Measurements from ENCODE around the gene C1QTNF5. TPM values are rescaled to one million over a fixed set of nuclear protein-coding genes. Genes with fewer than 3 reads are reported as not detected.

The C1QTNF5 gene, protein sequence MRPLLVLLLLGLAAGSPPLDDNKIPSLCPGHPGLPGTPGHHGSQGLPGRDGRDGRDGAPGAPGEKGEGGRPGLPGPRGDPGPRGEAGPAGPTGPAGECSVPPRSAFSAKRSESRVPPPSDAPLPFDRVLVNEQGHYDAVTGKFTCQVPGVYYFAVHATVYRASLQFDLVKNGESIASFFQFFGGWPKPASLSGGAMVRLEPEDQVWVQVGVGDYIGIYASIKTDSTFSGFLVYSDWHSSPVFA
- 35.9 and 41.3 TPM in 2 replicates for total RNA-seq

- DNase-seq (ENCODE audit: insufficient read length, low spot score, missing footprints), result peak; percentile 96
- TF ChIP-seq CTCF (IDR thresholded peaks at IDR 0.05; ENCODE audit: extremely low read depth, low read depth, low read length), result no peak
- peaks cover 12% of the 10 kb centered on the region for H3K27me3 ChIP-seq (ENCODE audit: insufficient read depth, low read length)
- H3K4me1 ChIP-seq (ENCODE audit: insufficient read depth, low read length), result peaks cover 39% of the 10 kb centered on the region
- peaks cover 16% of the 10 kb centered on the region for H3K79me2 ChIP-seq (ENCODE audit: insufficient read depth, low read length)
- peak within 1 kb of the TSS; percentile 78 for H2AFZ ChIP-seq (ENCODE audit: low read length)
- H3K4me3 ChIP-seq (ENCODE audit: insufficient read depth, low read length), result peak within 1 kb of the TSS; percentile 76
- peaks cover 6% of the 10 kb centered on the region for H3K36me3 ChIP-seq (ENCODE audit: insufficient read depth, low read length)
- H3K4me2 ChIP-seq (ENCODE audit: insufficient read depth, low read length), result peak within 1 kb of the TSS; percentile 82
- peak within 1 kb of the TSS; percentile 12 for H3K27ac ChIP-seq (ENCODE audit: low read depth, low read length)
- peaks cover 10% of the 10 kb centered on the region for H4K20me1 ChIP-seq (ENCODE audit: insufficient read depth, low read length)
- H3K9me3 ChIP-seq (ENCODE audit: low read depth, low read length), result no peaks in the 10 kb centered on the region
Observed at GRCh38 chr11:119340335-119341221, at the start of gene C1QTNF5. TSS of gene C1QTNF5 (minus strand) at chr11:119340883. CDS start at chr11:119340397, 486 bp downstream.

GRCh38 chr11:119389611-119390254, 49.0 kb upstream of the C1QTNF5 start:
- H3K27me3 ChIP-seq (ENCODE audit: insufficient read depth, low read length), result peaks cover 12% of the 10 kb centered on the region
- no peaks in the 10 kb centered on the region for H3K79me2 ChIP-seq (ENCODE audit: insufficient read depth, low read length)
- H3K4me3 ChIP-seq (ENCODE audit: insufficient read depth, low read length), result no peak overlapping the region
- no peak overlapping the region for H3K4me2 ChIP-seq (ENCODE audit: insufficient read depth, low read length)
- no peak for DNase-seq (ENCODE audit: insufficient read length, low spot score, missing footprints)
- H4K20me1 ChIP-seq (ENCODE audit: insufficient read depth, low read length), result no peaks in the 10 kb centered on the region
- H3K27ac ChIP-seq (ENCODE audit: low read depth, low read length), result no peak overlapping the region
- TF ChIP-seq CTCF (IDR thresholded peaks at IDR 0.05; ENCODE audit: extremely low read depth, low read depth, low read length), result peak; percentile 38
- no peaks in the 10 kb centered on the region for H3K9me3 ChIP-seq (ENCODE audit: low read depth, low read length)
- no peaks in the 10 kb centered on the region for H3K36me3 ChIP-seq (ENCODE audit: insufficient read depth, low read length)
- H3K4me1 ChIP-seq (ENCODE audit: insufficient read depth, low read length), result no peaks in the 10 kb centered on the region
- H2AFZ ChIP-seq (ENCODE audit: low read length), result no peak overlapping the region

DNA sequence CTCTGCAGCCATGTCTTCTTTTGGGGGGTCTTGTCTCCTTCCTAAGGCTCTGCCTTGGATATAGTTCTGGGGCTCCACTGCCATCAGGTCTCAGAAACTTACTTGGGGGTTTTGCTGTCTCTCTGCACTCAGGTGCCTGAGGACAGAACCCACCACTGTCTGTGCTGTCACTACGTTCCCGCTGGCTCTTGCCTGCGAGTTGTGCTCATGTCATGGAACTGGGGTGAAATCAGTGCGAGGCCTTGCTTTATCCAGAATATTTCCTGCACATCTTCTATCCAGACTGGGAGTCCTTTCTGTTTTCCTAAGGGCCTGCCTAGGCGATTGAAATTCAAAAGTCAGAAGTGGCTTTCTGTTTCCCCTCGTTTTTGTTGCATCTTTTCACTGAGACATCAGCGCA, 47.4 kb upstream of the C1QTNF5 start:
- no peak for DNase-seq (ENCODE audit: insufficient read length, low spot score, missing footprints)
- Histone ChIP-seq H3K79me2 (ENCODE audit: insufficient read depth, low read length) (no peaks in the 10 kb centered on the region), H3K4me1 (ENCODE audit: insufficient read depth, low read length) (no peaks in the 10 kb centered on the region), H3K9me3 (ENCODE audit: low read depth, low read length) (no peaks in the 10 kb centered on the region), H2AFZ (ENCODE audit: low read length) (no peak overlapping the region), H4K20me1 (ENCODE audit: insufficient read depth, low read length) (no peaks in the 10 kb centered on the region), H3K27ac (ENCODE audit: low read depth, low read length) (no peak overlapping the region), H3K4me3 (ENCODE audit: insufficient read depth, low read length) (no peak overlapping the region), H3K27me3 (ENCODE audit: insufficient read depth, low read length) (peaks cover 20% of the 10 kb centered on the region), H3K4me2 (ENCODE audit: insufficient read depth, low read length) (no peak overlapping the region), H3K36me3 (ENCODE audit: insufficient read depth, low read length) (no peaks in the 10 kb centered on the region)
- TF ChIP-seq CTCF (IDR thresholded peaks at IDR 0.05; ENCODE audit: extremely low read depth, low read depth, low read length), result no peak
